ENCODE results near the gene PIM1.

Gene PIM1

GRCh38 chr6:37129566-37129965 lies 40.4 kb upstream of the PIM1 start:
- no peak for FAIRE-seq
- TF ChIP-seq SPI1 (IDR thresholded peaks at IDR 0.05; ENCODE audit: low read depth, low read length), result no peak
- no peak for TF ChIP-seq TAF1 (IDR thresholded peaks at IDR 0.05; ENCODE audit: low read depth, low read length)
- no peak for TF ChIP-seq POLR2AphosphoS5 (IDR thresholded peaks at IDR 0.05; ENCODE audit: low read depth, low read length)
- TF ChIP-seq POLR2A (IDR thresholded peaks at IDR 0.05; ENCODE audit: low read depth, low read length), result no peak
- no peak for TF ChIP-seq POU2F2 (IDR thresholded peaks at IDR 0.05; ENCODE audit: low read depth, low read length)
- no peak for TF ChIP-seq PAX5 (IDR thresholded peaks at IDR 0.05; ENCODE audit: insufficient read depth, low read length, severe bottlenecking)
- DNase-seq (ENCODE audit: insufficient read length, low spot score), result no peak

- TF ChIP-seq SPI1 (IDR thresholded peaks at IDR 0.05; ENCODE audit: low read depth, low read length) (0 out of 2 replicates have a peak, but pooled peaks have one; percentile 22), TAF1 (IDR thresholded peaks at IDR 0.05; ENCODE audit: low read depth, low read length) (no peak)
- DNase-seq (ENCODE audit: insufficient read length, low spot score) (no peak), FAIRE-seq (no peak)
Observed at GRCh38 chr6:37130704-37131103, 39.2 kb upstream of the PIM1 start.

GRCh38 chr6:37131104-37131959 lies 38.6 kb upstream of the PIM1 start:
- no peak for TF ChIP-seq PAX5 (IDR thresholded peaks at IDR 0.05; ENCODE audit: insufficient read depth, low read length, severe bottlenecking)
- TF ChIP-seq TAF1 (IDR thresholded peaks at IDR 0.05; ENCODE audit: low read depth, low read length), result no peak
- TF ChIP-seq SPI1 (IDR thresholded peaks at IDR 0.05; ENCODE audit: low read depth, low read length), result no peak
- no peak for TF ChIP-seq POU2F2 (IDR thresholded peaks at IDR 0.05; ENCODE audit: low read depth, low read length)
- DNase-seq (ENCODE audit: insufficient read length, low spot score), result no peak
- no peak for FAIRE-seq

DNA sequence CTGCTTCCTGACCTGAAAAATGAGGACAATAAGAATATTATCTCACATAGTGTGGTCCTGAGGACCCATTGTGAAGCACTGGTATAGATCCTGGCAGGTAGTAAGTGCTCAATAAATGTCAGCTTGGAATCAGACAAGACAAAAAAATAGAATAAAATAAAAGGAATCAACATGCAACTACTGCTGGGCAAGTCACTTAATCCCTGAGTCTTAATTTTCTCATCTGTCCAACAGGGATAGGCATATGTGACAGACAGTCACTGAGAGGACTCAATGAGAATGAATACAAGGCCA lies 38.0 kb upstream of the PIM1 start:
- TF ChIP-seq POU2F2 (IDR thresholded peaks at IDR 0.05; ENCODE audit: low read depth, low read length), result no peak
- no peak for TF ChIP-seq POLR2AphosphoS5 (IDR thresholded peaks at IDR 0.05; ENCODE audit: low read depth, low read length)
- TF ChIP-seq PAX5 (IDR thresholded peaks at IDR 0.05; ENCODE audit: insufficient read depth, low read length, severe bottlenecking), result no peak
- no peak for TF ChIP-seq POLR2A (IDR thresholded peaks at IDR 0.05; ENCODE audit: low read depth, low read length)
- DNase-seq (ENCODE audit: insufficient read length, low spot score) (no peak), FAIRE-seq (no peak)

DNA sequence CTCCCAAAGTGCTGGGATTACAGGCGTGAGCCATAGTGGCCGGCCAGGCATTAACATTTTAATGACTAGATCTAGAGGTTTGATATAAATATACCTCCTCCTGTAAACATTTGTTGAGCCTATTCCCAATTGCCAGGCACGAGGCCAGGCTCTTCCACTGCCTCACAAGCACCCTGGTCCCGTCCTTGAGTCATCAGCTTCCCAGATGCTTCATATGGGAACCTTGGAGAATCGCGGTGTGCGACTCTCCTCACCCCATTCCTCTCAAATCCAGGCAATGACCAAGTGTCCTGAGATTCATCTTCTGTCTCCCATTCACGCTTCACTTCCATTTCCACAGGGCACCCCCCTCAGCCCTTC lies 35.9 kb upstream of the PIM1 start:
- FAIRE-seq (no peak), DNase-seq (ENCODE audit: insufficient read length, low spot score) (no peak)
- TF ChIP-seq POLR2AphosphoS5 (IDR thresholded peaks at IDR 0.05; ENCODE audit: low read depth, low read length) (no peak), PAX5 (IDR thresholded peaks at IDR 0.05; ENCODE audit: insufficient read depth, low read length, severe bottlenecking) (no peak), POU2F2 (IDR thresholded peaks at IDR 0.05; ENCODE audit: low read depth, low read length) (no peak), POLR2A (IDR thresholded peaks at IDR 0.05; ENCODE audit: low read depth, low read length) (no peak), TAF1 (IDR thresholded peaks at IDR 0.05; ENCODE audit: low read depth, low read length) (no peak), SPI1 (IDR thresholded peaks at IDR 0.05; ENCODE audit: low read depth, low read length) (no peak)

GRCh38 chr6:37134396-37135191 lies 35.4 kb upstream of the PIM1 start:
- TF ChIP-seq TAF1 (IDR thresholded peaks at IDR 0.05; ENCODE audit: low read depth, low read length) (no peak), SPI1 (IDR thresholded peaks at IDR 0.05; ENCODE audit: low read depth, low read length) (no peak), POLR2A (IDR thresholded peaks at IDR 0.05; ENCODE audit: low read depth, low read length) (no peak)
- no peak for DNase-seq (ENCODE audit: insufficient read length, low spot score)
- FAIRE-seq, result no peak

DNA sequence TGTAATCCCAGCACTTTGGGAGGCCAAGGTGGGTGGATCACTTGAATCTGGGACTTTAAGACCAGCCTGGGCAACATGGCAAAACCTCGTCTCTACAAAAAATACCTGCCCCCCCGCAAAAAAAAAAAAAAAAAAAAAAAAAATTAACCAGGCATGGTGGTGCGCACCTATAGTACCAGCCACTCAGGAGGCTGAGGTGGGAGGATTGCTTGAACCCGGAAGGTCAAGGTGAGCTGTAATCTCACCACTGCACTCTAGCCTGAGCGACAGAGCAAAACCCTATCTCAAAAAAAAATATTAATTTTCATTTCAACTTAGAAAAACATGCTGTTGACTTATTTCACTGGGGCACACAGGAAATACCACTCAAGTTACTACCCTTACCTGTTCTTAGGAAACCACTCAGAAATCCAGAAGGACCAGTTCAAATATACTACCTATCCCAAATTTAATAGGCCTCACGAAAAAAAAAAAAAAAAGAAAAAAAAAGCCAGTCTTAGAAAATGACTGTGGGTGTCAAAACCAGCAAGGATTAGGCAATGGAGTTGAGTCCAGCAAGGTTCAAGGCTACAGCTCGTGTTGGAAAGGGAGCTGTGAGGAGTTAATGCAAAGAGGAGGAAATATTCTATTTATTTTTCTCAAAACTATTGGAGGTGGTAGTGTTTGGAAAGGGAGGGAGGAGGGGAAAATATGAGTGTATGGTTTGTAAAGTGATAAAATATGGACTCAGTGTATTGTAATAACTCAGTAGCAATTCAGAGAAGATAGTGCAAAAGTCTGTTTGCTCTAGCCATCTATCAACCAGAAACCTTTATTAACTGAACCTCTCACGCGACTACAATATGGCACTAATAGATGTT lies 33.9 kb upstream of the PIM1 start:
- TF ChIP-seq POLR2AphosphoS5 (IDR thresholded peaks at IDR 0.05; ENCODE audit: low read depth, low read length) (no peak), POLR2A (IDR thresholded peaks at IDR 0.05; ENCODE audit: low read depth, low read length) (no peak)
- FAIRE-seq (no peak), DNase-seq (ENCODE audit: insufficient read length, low spot score) (no peak)

- TF ChIP-seq POLR2AphosphoS5 (IDR thresholded peaks at IDR 0.05; ENCODE audit: low read depth, low read length), result no peak
- no peak for TF ChIP-seq PAX5 (IDR thresholded peaks at IDR 0.05; ENCODE audit: insufficient read depth, low read length, severe bottlenecking)
- TF ChIP-seq SPI1 (IDR thresholded peaks at IDR 0.05; ENCODE audit: low read depth, low read length), result no peak
- FAIRE-seq (no peak), DNase-seq (ENCODE audit: insufficient read length, low spot score) (no peak)
Observed at GRCh38 chr6:37136821-37137200, 33.1 kb upstream of the PIM1 start.

DNA sequence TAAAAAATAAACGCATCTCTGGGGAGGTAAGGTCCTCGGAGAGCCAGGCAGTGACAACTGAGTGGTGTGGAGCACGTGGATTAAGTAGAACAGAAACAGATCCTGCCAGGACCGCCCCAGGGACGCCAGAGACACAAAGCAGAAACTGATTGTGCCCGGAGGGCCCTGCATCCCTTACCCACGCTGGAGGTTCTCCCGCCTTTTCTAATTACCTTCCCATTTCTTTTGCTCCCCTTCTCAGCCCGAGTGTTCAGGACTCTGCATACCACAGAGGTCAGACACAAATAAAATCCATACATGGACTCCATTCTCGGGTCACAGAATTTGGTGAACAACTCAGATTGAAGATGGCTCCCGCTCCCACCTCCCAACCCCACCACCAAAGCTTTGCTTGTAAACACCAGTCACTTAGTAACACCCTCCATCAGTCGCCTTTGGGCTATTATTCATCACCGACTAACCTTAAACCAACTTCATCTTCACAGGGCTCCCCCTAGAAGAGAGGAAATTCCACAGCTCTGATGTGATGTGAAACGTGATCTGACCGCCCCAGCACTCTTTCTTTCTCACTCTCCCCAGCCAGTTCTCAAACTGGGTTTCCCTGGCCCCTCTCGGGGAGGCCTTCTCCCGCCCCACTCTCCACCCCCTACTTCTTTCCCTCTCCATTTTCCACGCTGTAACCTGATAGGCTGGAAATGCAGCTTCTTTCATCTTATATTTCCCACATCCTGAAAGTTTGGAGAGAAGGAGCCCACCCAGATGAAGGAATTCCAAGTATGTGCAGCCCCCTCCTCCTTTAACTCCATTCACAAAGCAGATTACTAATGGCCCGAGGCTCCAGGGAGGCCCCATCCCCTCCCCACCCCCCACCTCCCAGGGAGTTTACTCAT lies 32.5 kb upstream of the PIM1 start:
- FAIRE-seq (no peak), DNase-seq (ENCODE audit: insufficient read length, low spot score) (no peak)
- no peak for TF ChIP-seq TAF1 (IDR thresholded peaks at IDR 0.05; ENCODE audit: low read depth, low read length)
- TF ChIP-seq SPI1 (IDR thresholded peaks at IDR 0.05; ENCODE audit: low read depth, low read length), result no peak
- no peak for TF ChIP-seq POU2F2 (IDR thresholded peaks at IDR 0.05; ENCODE audit: low read depth, low read length)
- TF ChIP-seq PAX5 (IDR thresholded peaks at IDR 0.05; ENCODE audit: insufficient read depth, low read length, severe bottlenecking), result no peak
- no peak for TF ChIP-seq POLR2A (IDR thresholded peaks at IDR 0.05; ENCODE audit: low read depth, low read length)
- TF ChIP-seq POLR2AphosphoS5 (IDR thresholded peaks at IDR 0.05; ENCODE audit: low read depth, low read length), result no peak
